GM12878 (cell line): ENCODE results near the gene STK33.

Experiments used
- BACH1 ChIP-seq: fragments of 450-650 bp; IDR thresholded peaks from 2 replicates; pipeline ENCODE4 v1.6.1; 2017; ENCODE audit warnings: mild to moderate bottlenecking, borderline replicate concordance
- CHD4 ChIP-seq: fragments of 200-600 bp; sonication (generic); IDR thresholded peaks from 2 replicates; pipeline ENCODE4 v1.6.1; 2016; ENCODE audit warnings: mild to moderate bottlenecking

- TF ChIP-seq CHD4, result no peak
- no peak for TF ChIP-seq BACH1
These were observed 218.6 kb downstream of the STK33 start for GRCh38 chr11:8375460-8375859.
